Measurements from ENCODE around the gene HIPK4. TPM values are rescaled to one million over a fixed set of nuclear protein-coding genes. Genes with fewer than 3 reads are reported as not detected.
"Not testable (repeated sequence)": the region's sequence is repeated elsewhere in the genome, so short reads cannot be mapped to it uniquely, and the experiment has no call there.

The HIPK4 gene
- total RNA-seq, 2 donors from 2014 or later: not detected

- no peak for ATAC-seq
- no peak overlapping the region for H3K27ac Mint-ChIP-seq
These were observed 13.6 kb downstream of the HIPK4 start for GRCh38 chr19:40376286-40376862.

GRCh38 chr19:40374084-40374483, 15.9 kb downstream of the HIPK4 start:
- no peaks in the 10 kb centered on the region for H3K9me3 ChIP-seq (ENCODE audit: control insufficient read depth, low read length, poor library complexity, severe bottlenecking)
- no peak for ATAC-seq
- Mint-ChIP-seq H3K27ac (peak overlapping the region; percentile 49), H3K4me1 (peaks cover 7% of the 10 kb centered on the region), H3K36me3 (ENCODE audit: low read depth) (peaks cover 3% of the 10 kb centered on the region), H3K27me3 (no peaks in the 10 kb centered on the region), H3K4me3 (no peak overlapping the region)
- no peak for DNase-seq

More at GRCh38 chr19:40376286-40376862, 13.6 kb downstream of the HIPK4 start:
- Mint-ChIP-seq H3K4me3 (no peak overlapping the region), H3K4me1 (peaks cover 7% of the 10 kb centered on the region), H3K27me3 (no peaks in the 10 kb centered on the region), H3K36me3 (ENCODE audit: low read depth) (peaks cover 3% of the 10 kb centered on the region)
- H3K9me3 ChIP-seq (ENCODE audit: control insufficient read depth, low read length, poor library complexity, severe bottlenecking): no peaks in the 10 kb centered on the region
- DNase-seq: no peak

GRCh38 chr19:40371802-40372122, 18.2 kb downstream of the HIPK4 start:
- ATAC-seq (no peak), DNase-seq (no peak)
- no peaks in the 10 kb centered on the region for H3K9me3 ChIP-seq (ENCODE audit: control insufficient read depth, low read length, poor library complexity, severe bottlenecking)
- Mint-ChIP-seq H3K27ac (no peak overlapping the region), H3K4me3 (no peak overlapping the region), H3K27me3 (no peaks in the 10 kb centered on the region), H3K4me1 (peaks cover 7% of the 10 kb centered on the region), H3K36me3 (ENCODE audit: low read depth) (peaks cover 3% of the 10 kb centered on the region)

- H3K4me1 Mint-ChIP-seq: peaks cover 7% of the 10 kb centered on the region
- H3K36me3 Mint-ChIP-seq (ENCODE audit: low read depth): peaks cover 3% of the 10 kb centered on the region
- no peaks in the 10 kb centered on the region for H3K9me3 ChIP-seq (ENCODE audit: control insufficient read depth, low read length, poor library complexity, severe bottlenecking)
- DNase-seq (no peak), ATAC-seq (no peak)
- H3K4me3 Mint-ChIP-seq: no peak overlapping the region
- no peaks in the 10 kb centered on the region for H3K27me3 Mint-ChIP-seq
- peak overlapping the region; percentile 47 for H3K27ac Mint-ChIP-seq
These were observed 18.8 kb downstream of the HIPK4 start for GRCh38 chr19:40370997-40371801.

- not testable (repeated sequence) for H3K4me3 Mint-ChIP-seq; DNase-seq; H3K9me3 ChIP-seq (ENCODE audit: control insufficient read depth, low read length, poor library complexity, severe bottlenecking); H3K27me3 Mint-ChIP-seq; ATAC-seq; H3K36me3 Mint-ChIP-seq (ENCODE audit: low read depth); H3K4me1 Mint-ChIP-seq
- H3K27ac Mint-ChIP-seq: peak overlapping the region; percentile 47
These were observed 19.7 kb downstream of the HIPK4 start for GRCh38 chr19:40370253-40370652.

GRCh38 chr19:40369797-40370196, 20.2 kb downstream of the HIPK4 start:
- Mint-ChIP-seq H3K36me3 (ENCODE audit: low read depth) (peaks cover 3% of the 10 kb centered on the region), H3K27ac (no peak overlapping the region), H3K4me1 (peaks cover 9% of the 10 kb centered on the region), H3K27me3 (no peaks in the 10 kb centered on the region), H3K4me3 (no peak overlapping the region)
- no peaks in the 10 kb centered on the region for H3K9me3 ChIP-seq (ENCODE audit: control insufficient read depth, low read length, poor library complexity, severe bottlenecking)
- ATAC-seq (no peak), DNase-seq (no peak)

- DNase-seq: no peak
- no peak for ATAC-seq
- Mint-ChIP-seq H3K27me3 (no peaks in the 10 kb centered on the region), H3K27ac (no peak overlapping the region), H3K4me3 (no peak overlapping the region), H3K36me3 (ENCODE audit: low read depth) (peaks cover 3% of the 10 kb centered on the region), H3K4me1 (peaks cover 10% of the 10 kb centered on the region)
- H3K9me3 ChIP-seq (ENCODE audit: control insufficient read depth, low read length, poor library complexity, severe bottlenecking): no peaks in the 10 kb centered on the region
These were observed 22.2 kb downstream of the HIPK4 start for GRCh38 chr19:40367577-40368434.

- ATAC-seq (no peak), DNase-seq (no peak)
- Mint-ChIP-seq H3K27me3 (no peaks in the 10 kb centered on the region), H3K36me3 (ENCODE audit: low read depth) (peaks cover 3% of the 10 kb centered on the region), H3K4me3 (no peak overlapping the region), H3K27ac (no peak overlapping the region), H3K4me1 (peaks cover 11% of the 10 kb centered on the region)
- H3K9me3 ChIP-seq (ENCODE audit: control insufficient read depth, low read length, poor library complexity, severe bottlenecking): no peaks in the 10 kb centered on the region
These were observed 23.1 kb downstream of the HIPK4 start for GRCh38 chr19:40366697-40367561.

GRCh38 chr19:40365613-40366401, 24.2 kb downstream of the HIPK4 start:
- H3K9me3 ChIP-seq (ENCODE audit: control insufficient read depth, low read length, poor library complexity, severe bottlenecking): no peaks in the 10 kb centered on the region
- Mint-ChIP-seq H3K4me1 (peaks cover 15% of the 10 kb centered on the region), H3K36me3 (ENCODE audit: low read depth) (peaks cover 3% of the 10 kb centered on the region), H3K4me3 (no peak overlapping the region), H3K27me3 (no peaks in the 10 kb centered on the region), H3K27ac (peak overlapping the region; percentile 27)
- peak; percentile 40 for ATAC-seq
- peak in 1 of 3 donors; percentile 15 for DNase-seq

- no peaks in the 10 kb centered on the region for H3K9me3 ChIP-seq (ENCODE audit: control insufficient read depth, low read length, poor library complexity, severe bottlenecking)
- H3K27me3 Mint-ChIP-seq: no peaks in the 10 kb centered on the region
- peaks cover 17% of the 10 kb centered on the region for H3K4me1 Mint-ChIP-seq
- H3K27ac Mint-ChIP-seq: peak overlapping the region; percentile 27
- ATAC-seq: no peak
- no peak for DNase-seq
- H3K4me3 Mint-ChIP-seq: no peak overlapping the region
- peaks cover 3% of the 10 kb centered on the region for H3K36me3 Mint-ChIP-seq (ENCODE audit: low read depth)
These were observed 25.0 kb downstream of the HIPK4 start for GRCh38 chr19:40365010-40365409.

GRCh38 chr19:40363069-40363468, 26.9 kb downstream of the HIPK4 start:
- no peak overlapping the region for H3K4me3 Mint-ChIP-seq
- peak overlapping the region; percentile 73 for H3K27ac Mint-ChIP-seq
- ATAC-seq: no peak
- H3K36me3 Mint-ChIP-seq (ENCODE audit: low read depth): peaks cover 3% of the 10 kb centered on the region
- H3K27me3 Mint-ChIP-seq: no peaks in the 10 kb centered on the region
- no peak for DNase-seq
- no peaks in the 10 kb centered on the region for H3K9me3 ChIP-seq (ENCODE audit: control insufficient read depth, low read length, poor library complexity, severe bottlenecking)
- H3K4me1 Mint-ChIP-seq: peaks cover 19% of the 10 kb centered on the region

- Mint-ChIP-seq H3K27me3 (no peaks in the 10 kb centered on the region), H3K27ac (peak overlapping the region; percentile 73), H3K36me3 (ENCODE audit: low read depth) (peaks cover 3% of the 10 kb centered on the region), H3K4me1 (peaks cover 23% of the 10 kb centered on the region), H3K4me3 (no peak overlapping the region)
- no peak for DNase-seq
- H3K9me3 ChIP-seq (ENCODE audit: control insufficient read depth, low read length, poor library complexity, severe bottlenecking): no peaks in the 10 kb centered on the region
- ATAC-seq: no peak
These were observed 27.8 kb downstream of the HIPK4 start for GRCh38 chr19:40362160-40362559.
